ENCODE measurements around the gene GNE. TPM values are rescaled to one million over a fixed set of nuclear protein-coding genes. Genes with fewer than 3 reads are reported as not detected.
"Not testable (repeated sequence)": the region's sequence is repeated elsewhere in the genome, so short reads cannot be mapped to it uniquely, and the experiment has no call there.

Gene GNE
- total RNA-seq, 4 donors from 2014 or later: 11.0 to 18.5 (median 13.9) TPM

DNA sequence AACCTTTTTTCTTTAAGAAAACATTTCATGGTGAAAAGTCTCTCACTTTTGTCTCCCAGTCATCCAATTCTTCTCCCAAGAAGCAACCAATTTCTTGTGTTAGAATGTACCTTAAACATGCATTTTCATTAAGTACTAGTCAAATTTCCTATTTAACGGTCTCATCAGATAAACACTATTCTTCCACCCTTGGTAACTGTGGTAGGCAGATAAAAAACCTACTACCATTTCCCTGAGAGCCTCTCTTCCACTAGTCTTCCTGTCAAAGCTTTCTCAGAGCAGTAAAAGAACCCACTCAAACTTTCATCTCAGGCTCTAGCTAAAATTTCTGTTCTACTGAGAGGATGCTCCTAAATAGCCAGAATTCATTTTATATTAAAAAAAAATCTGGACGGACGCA is 10.9 kb downstream of the GNE start:
- intact Hi-C loops (cut with DNase I; ENCODE audit: low total_unique reads) (no loop called here), in situ Hi-C loops (cut with MboI; ENCODE audit: low sequenced_read_pairs in 4 of 4) (no loop called here)
- Histone ChIP-seq H3K4me1 (peaks cover 6 to 9% of the 10 kb centered on the region in 2 donors), H3K36me3 (peaks cover 0 to 25% of the 10 kb centered on the region in 2 donors), H3K27ac (no peak overlapping the region), H3K9me3 (no peaks in the 10 kb centered on the region), H3K4me3 (no peak overlapping the region), H3K27me3 (no peaks in the 10 kb centered on the region)
- DNase-seq (no peak), ATAC-seq (no peak)
- TF ChIP-seq, protein P1, sequence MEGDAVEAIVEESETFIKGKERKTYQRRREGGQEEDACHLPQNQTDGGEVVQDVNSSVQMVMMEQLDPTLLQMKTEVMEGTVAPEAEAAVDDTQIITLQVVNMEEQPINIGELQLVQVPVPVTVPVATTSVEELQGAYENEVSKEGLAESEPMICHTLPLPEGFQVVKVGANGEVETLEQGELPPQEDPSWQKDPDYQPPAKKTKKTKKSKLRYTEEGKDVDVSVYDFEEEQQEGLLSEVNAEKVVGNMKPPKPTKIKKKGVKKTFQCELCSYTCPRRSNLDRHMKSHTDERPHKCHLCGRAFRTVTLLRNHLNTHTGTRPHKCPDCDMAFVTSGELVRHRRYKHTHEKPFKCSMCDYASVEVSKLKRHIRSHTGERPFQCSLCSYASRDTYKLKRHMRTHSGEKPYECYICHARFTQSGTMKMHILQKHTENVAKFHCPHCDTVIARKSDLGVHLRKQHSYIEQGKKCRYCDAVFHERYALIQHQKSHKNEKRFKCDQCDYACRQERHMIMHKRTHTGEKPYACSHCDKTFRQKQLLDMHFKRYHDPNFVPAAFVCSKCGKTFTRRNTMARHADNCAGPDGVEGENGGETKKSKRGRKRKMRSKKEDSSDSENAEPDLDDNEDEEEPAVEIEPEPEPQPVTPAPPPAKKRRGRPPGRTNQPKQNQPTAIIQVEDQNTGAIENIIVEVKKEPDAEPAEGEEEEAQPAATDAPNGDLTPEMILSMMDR (IDR thresholded peaks at IDR 0.05 in 4 of 5, conservative IDR thresholded peaks at IDR 0.05 in 1 of 5): no peak
- no peak for TF ChIP-seq POLR2A (IDR thresholded peaks at IDR 0.05)

DNA sequence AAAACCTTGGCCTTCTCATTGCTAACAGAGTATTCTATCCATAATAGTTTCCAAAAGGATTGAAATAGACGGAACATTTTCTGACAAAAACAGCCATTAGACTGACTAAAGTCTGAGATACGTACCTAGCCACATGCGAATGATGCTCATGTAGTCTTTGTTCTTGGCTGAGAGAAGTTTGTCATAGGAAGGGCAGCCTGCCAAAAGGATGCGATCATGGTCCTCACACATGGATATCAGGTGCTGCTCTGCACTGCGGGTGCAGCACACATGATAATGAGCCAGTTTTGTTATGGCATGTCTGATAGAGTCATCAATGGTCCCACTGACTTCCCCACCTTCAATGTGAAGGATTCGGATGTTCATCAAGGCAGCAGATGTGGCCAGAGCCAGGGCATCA is 12.3 kb downstream of the GNE start:
- TF ChIP-seq POLR2A (IDR thresholded peaks at IDR 0.05): no peak
- TF ChIP-seq, protein P1 (IDR thresholded peaks at IDR 0.05 in 4 of 5, conservative IDR thresholded peaks at IDR 0.05 in 1 of 5): no peak
- in situ Hi-C loops (cut with MboI; ENCODE audit: low sequenced_read_pairs in 4 of 4): no loop called here
- Histone ChIP-seq H3K27me3 (no peaks in the 10 kb centered on the region), H3K27ac (no peak overlapping the region), H3K9me3 (no peaks in the 10 kb centered on the region), H3K4me1 (peaks cover 6 to 9% of the 10 kb centered on the region in 2 donors), H3K36me3 (peaks cover 0 to 40% of the 10 kb centered on the region in 2 donors), H3K4me3 (no peak overlapping the region)
- ATAC-seq (no peak), DNase-seq (no peak)
- intact Hi-C loops (cut with DNase I; ENCODE audit: low total_unique reads): no loop called here

DNA sequence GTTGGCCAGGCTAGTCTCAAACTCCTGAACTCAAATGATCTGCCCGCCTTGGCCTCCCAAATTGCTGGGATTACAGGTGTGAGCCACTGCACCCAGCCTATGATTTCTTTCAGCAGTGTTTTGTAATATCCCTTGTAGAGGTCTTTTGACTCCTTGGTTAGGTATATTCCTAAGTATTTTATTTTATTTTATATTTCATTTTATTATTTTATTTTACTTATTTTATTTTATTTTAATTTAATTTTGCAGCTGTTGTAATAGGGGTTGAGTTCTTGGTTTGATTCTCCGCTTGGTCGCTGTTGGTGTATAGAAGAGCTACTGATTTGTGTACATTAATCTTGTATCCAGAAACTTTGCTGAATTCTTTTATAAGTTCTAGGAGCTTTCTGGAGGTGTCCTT is 18.6 kb downstream of the GNE start:
- peaks cover 0 to 21% of the 10 kb centered on the region in 2 donors for H3K36me3 ChIP-seq
- H3K27me3 ChIP-seq; H3K27ac ChIP-seq; H3K4me3 ChIP-seq; intact Hi-C loops (cut with DNase I; ENCODE audit: low total_unique reads); ATAC-seq; DNase-seq; H3K9me3 ChIP-seq; H3K4me1 ChIP-seq; in situ Hi-C loops (cut with MboI; ENCODE audit: low sequenced_read_pairs in 4 of 4): not testable (repeated sequence)

DNA sequence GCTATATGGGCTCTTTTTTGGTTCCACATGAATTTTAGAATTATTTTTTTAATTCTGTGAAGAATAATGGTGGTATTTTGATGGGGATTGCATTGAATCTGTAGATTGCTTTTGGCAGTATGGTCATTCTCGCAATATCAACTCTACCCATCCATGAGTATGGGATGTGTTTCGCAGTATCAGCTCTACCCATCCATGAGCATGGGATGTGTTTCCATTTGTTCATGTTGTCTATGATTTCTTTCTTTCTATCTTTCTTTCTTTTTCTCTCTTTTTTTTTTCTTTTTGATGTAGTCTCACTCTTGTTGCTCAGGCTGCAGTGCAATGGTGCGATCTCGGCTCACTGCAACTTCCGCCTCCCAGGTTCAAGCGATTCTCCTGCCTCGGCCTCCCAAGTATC is 19.0 kb downstream of the GNE start:
- H3K4me3 ChIP-seq; DNase-seq; H3K9me3 ChIP-seq; intact Hi-C loops (cut with DNase I; ENCODE audit: low total_unique reads); H3K27me3 ChIP-seq; ATAC-seq; H3K4me1 ChIP-seq; in situ Hi-C loops (cut with MboI; ENCODE audit: low sequenced_read_pairs in 4 of 4); H3K27ac ChIP-seq: not testable (repeated sequence)
- peaks cover 0 to 25% of the 10 kb centered on the region in 2 donors for H3K36me3 ChIP-seq

DNA sequence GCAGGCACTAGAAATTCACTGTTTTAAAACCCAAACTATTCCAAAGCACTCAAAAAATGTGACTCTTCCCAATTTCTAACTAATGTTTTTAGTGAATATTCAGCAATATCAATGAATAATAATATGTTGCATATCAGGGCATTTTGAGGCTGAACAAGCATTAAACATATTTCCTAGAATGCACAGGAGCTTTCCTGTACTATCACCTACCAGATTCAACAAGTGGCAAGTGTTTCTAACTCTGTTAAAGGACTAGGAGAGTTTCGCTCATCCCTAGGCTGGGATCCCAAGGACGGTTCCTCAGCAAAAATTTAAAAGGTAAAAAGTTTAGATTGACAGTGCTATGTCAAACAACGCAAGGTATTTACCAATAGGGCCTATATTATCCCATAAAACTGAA is 21.0 kb downstream of the GNE start:
- H3K36me3 ChIP-seq: peaks cover 0 to 43% of the 10 kb centered on the region in 2 donors
- in situ Hi-C loops (cut with MboI; ENCODE audit: low sequenced_read_pairs in 4 of 4): no loop called here
- no peak for ATAC-seq

More for the DNA sequence above, 21.0 kb downstream of the GNE start:
- no peak overlapping the region for H3K4me3 ChIP-seq
- H3K9me3 ChIP-seq: no peaks in the 10 kb centered on the region
- H3K4me1 ChIP-seq: no peaks in the 10 kb centered on the region
- TF ChIP-seq, protein P1 (IDR thresholded peaks at IDR 0.05 in 4 of 5, conservative IDR thresholded peaks at IDR 0.05 in 1 of 5): no peak
- TF ChIP-seq POLR2A (IDR thresholded peaks at IDR 0.05): no peak
- intact Hi-C loops (cut with DNase I; ENCODE audit: low total_unique reads): no loop called here
- H3K27me3 ChIP-seq: no peaks in the 10 kb centered on the region
- DNase-seq: no peak
- no peak overlapping the region for H3K27ac ChIP-seq
